Measurements from ENCODE around the gene TESK1. TPM values are rescaled to one million over a fixed set of nuclear protein-coding genes. Genes with fewer than 3 reads are reported as not detected.
"Not testable (repeated sequence)": the region's sequence is repeated elsewhere in the genome, so short reads cannot be mapped to it uniquely, and the experiment has no call there.

Gene TESK1
- total and polyA plus RNA-seq, 2 of the 4 experiments (the other 2 are of a cell fraction), result 3.4 to 21.0 TPM

DNA sequence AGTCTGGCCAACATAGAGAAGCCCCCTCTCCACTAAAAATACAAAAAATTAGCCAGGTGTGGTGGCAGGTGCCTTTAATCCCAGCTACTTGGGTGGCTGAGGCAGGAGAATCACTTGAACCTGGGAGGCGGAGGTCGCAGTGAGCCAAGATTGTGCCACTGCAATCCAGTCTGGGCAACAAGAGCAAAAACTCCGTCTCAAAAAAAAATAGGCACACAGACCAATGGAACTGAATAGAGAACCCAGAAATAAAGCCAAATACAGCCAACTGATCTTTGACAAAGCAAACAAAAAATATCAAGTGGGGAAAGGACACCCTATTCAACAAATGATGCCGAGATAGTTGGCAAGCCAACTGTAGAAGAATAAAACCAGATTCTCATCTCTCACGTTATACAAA, 16.6 kb upstream of the TESK1 start:
- H3K4me2 ChIP-seq (ENCODE audit: low read depth, low read length); H2AFZ ChIP-seq (replicated peaks; ENCODE audit: low read length, poor library complexity); H3K18ac ChIP-seq (ENCODE audit: low read depth, low read length); BruUV-seq (replicated peaks); H2BK120ac ChIP-seq (ENCODE audit: low read depth, low read length); H3K14ac ChIP-seq (replicated peaks; ENCODE audit: low read depth, low read length); CTCF ChIA-PET; H3K79me1 ChIP-seq (ENCODE audit: low read depth in 1 of 2, low read length in 2 of 2); H3K56ac ChIP-seq (ENCODE audit: extremely low read depth, insufficient read depth, low read length); H3K4me3 ChIP-seq (ENCODE audit: insufficient read depth, low read depth, low read length); H4K20me1 ChIP-seq (ENCODE audit: insufficient read depth, low read length); intact Hi-C loops (cut with micrococcal nuclease); DNase-seq; H3K23ac ChIP-seq (ENCODE audit: low read depth, low read length); H4K5ac ChIP-seq (ENCODE audit: low read depth, low read length); H3K36me3 ChIP-seq (ENCODE audit: control insufficient read depth, insufficient read depth, low read length); dilution Hi-C loops (cut with HindIII; ENCODE audit: low sequenced_read_pairs, unreplicated experiment); H2BK20ac ChIP-seq (ENCODE audit: low read depth, low read length); ATAC-seq (ENCODE audit: low read depth); H4K91ac ChIP-seq (ENCODE audit: insufficient read depth, low read depth, low read length); H3K4me1 ChIP-seq (ENCODE audit: control insufficient read depth, insufficient read depth, low read length); H3K27me3 ChIP-seq (ENCODE audit: control insufficient read depth, insufficient read depth, low read length); H2AK9ac ChIP-seq (replicated peaks; ENCODE audit: low read depth, low read length, poor library complexity); H2AK5ac ChIP-seq (ENCODE audit: low read depth, low read length); H3K9ac ChIP-seq (ENCODE audit: low read depth, low read length); POLR2A ChIA-PET (ENCODE audit: unreplicated experiment); H3K9me1 ChIP-seq (ENCODE audit: insufficient read depth, low read length); in situ Hi-C loops (cut with MboI; ENCODE audit: low sequenced_read_pairs); H4K8ac ChIP-seq (ENCODE audit: low read depth in 2 of 2, low read length in 2 of 2); H2BK5ac ChIP-seq (ENCODE audit: low read depth, low read length, poor library complexity, severe bottlenecking); H2BK15ac ChIP-seq (ENCODE audit: low read depth, low read length); H3K27ac ChIP-seq (ENCODE audit: insufficient read depth, low read length); H3K4ac ChIP-seq (ENCODE audit: low read depth, low read length): not testable (repeated sequence)
- H3K9me3 ChIP-seq (ENCODE audit: control insufficient read depth, insufficient read depth, low read length), result peaks cover 11% of the 10 kb centered on the region
- no CpG with 5 or more reads among the region's 5 CpGs for WGBS, 2 experiments (ENCODE audit: extremely low coverage in 2 of 2, insufficient read length in 1 of 2)

Data from IMR-90 (cell line).